ENCODE data around the gene CHODL. TPM values are rescaled to one million over a fixed set of nuclear protein-coding genes. Genes with fewer than 3 reads are reported as not detected.
A peak's percentile ranks its signal among the peaks of the same experiment; 100 is the strongest.

Gene CHODL, protein sequence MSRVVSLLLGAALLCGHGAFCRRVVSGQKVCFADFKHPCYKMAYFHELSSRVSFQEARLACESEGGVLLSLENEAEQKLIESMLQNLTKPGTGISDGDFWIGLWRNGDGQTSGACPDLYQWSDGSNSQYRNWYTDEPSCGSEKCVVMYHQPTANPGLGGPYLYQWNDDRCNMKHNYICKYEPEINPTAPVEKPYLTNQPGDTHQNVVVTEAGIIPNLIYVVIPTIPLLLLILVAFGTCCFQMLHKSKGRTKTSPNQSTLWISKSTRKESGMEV
- polyA plus RNA-seq (ENCODE audit: insufficient read length in 4 of 4), result 10 to 100 TPM; 38.5 to 71.5 (median 51.5) TPM

DNA sequence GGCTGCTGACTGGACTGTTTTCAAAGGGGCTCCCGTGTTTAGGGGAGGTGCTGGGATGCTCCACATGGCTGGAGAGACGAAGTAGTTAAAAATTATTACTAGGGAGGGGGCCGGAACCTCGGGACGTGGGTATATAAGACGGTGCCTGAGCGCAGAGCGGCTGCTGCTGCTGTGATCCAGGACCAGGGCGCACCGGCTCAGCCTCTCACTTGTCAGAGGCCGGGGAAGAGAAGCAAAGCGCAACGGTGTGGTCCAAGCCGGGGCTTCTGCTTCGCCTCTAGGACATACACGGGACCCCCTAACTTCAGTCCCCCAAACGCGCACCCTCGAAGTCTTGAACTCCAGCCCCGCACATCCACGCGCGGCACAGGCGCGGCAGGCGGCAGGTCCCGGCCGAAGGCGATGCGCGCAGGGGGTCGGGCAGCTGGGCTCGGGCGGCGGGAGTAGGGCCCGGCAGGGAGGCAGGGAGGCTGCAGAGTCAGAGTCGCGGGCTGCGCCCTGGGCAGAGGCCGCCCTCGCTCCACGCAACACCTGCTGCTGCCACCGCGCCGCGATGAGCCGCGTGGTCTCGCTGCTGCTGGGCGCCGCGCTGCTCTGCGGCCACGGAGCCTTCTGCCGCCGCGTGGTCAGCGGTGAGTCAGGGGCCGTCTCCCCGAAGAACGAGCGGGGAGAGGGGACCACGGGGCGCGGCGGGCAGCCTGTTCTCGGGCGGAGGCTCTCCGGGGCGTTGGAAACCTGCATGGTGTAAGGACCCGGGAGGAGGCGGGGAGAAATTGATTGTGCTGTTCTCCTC lies at the start of gene CHODL:
Gene CHODL (plus strand): TSS at position 163 of the 793 bp plus-strand sequence. CDS start 391 bp downstream, at position 554.
- DNase-seq (ENCODE audit: low read depth in 4 of 4, low spot score in 3 of 4), result no peak

DNA sequence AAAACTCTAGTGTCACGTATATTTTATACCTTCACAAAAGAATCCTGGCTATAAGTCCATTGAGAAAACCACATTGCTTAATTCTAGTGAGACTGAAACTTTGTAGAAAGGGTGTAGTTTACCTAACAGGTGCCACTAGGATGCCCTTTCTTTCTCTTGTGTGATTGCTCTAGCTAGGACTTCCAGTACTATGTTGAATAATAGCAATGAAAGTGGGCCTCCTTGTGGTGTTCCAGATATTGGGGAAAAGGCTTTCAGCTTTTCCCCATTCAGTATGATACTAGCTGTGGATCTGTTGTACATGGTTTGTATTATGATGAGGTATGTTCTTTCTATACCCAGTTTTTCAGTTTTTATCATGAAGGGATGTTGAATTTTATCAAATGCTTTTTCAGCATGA lies 39.7 kb upstream of the CHODL start:
- DNase-seq (ENCODE audit: low read depth in 4 of 4, low spot score in 3 of 4), result no peak

DNA sequence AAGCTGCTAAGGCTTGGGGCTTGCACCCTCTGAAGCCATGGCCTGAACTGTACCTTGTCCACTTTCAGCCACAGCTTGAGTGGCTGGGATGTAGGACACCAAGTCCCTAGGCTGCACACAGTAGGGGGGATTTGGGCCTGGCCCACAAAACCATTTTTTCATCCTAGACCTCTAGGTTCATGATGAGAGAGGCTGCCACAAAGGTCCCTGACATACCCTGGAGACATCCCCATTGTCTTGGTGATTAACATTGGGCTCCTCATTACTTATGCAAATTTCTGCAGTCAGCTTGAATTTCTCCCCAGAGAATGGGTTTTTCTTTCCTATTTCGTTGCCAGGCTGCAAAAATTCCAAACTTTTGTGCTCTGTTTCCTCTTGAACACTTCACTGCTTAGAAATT lies 26.3 kb upstream of the CHODL start:
- DNase-seq (ENCODE audit: low read depth in 4 of 4, low spot score in 3 of 4), result no peak

DNA sequence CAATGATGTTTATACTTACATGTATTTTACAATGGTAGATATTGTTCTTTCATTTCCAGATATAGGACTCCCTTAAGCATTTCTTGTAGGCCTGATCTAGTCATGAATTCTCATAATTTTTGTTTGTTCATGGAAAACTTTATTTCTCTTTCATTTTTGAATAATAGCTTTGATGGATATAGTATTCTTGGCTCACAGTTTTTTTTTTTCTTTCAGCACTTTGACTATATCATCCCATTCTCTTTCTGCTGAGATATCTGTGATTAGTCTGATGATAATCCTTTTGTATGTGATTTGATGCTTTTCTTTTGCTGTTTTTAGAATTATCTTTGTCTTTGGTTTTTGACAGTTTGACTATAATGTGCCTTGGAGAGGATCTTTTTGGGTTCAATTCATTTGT lies 24.1 kb upstream of the CHODL start:
- DNase-seq (ENCODE audit: low read depth in 4 of 4, low spot score in 3 of 4), result no peak

DNA sequence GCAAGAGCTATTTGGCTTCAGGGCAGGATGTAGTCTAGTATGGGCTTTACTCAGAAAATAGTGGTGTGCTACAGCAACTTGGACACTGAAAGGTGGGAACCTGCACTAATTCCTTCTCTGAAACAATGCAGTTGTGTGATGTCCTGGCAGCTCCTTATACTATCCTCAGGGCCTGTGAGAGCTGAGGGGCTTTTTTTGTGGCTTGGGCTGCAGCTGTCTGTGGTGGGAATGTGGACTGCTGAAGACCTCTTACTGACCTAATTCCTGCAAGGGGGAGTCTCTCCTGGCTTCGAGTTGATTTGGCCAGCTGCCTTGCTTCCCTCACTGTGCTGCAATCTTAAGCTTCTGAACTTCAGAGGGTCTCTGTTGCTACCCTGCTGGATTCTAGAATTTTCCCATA lies 22.3 kb upstream of the CHODL start:
- DNase-seq (ENCODE audit: low read depth in 4 of 4, low spot score in 3 of 4), result no peak

DNA sequence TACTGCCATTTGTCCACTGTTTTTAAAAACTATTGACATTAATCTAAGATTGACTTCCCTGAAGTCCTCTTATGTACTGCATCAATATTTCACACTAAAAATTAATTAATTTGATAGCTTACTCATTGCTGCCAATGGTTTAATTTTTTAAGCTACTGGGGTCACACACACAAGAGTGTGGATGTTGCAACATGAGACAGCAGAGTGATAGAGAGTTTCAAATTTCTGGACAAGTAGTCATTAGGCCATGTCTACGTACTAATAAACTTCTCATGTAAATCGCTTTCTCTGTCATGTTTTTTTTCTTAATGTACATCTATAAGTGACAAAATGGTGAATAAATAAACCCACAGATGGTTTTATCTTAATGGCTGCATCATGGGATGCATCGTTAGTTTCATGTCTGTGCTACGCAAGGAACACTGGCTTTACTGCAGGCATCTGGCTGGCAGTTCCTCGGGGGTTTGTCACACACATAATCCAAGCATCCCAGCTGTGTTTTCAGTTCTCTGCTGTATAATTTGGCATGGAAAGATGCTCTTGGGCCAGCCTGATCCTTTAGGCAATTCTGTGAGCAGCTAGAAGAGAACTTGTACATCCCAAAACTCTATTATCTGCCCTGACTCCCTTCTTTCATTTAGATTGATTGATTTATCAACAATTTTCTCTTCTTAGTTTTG lies 16.4 kb upstream of the CHODL start:
- no peak for DNase-seq (ENCODE audit: low read depth in 4 of 4, low spot score in 3 of 4)

DNA sequence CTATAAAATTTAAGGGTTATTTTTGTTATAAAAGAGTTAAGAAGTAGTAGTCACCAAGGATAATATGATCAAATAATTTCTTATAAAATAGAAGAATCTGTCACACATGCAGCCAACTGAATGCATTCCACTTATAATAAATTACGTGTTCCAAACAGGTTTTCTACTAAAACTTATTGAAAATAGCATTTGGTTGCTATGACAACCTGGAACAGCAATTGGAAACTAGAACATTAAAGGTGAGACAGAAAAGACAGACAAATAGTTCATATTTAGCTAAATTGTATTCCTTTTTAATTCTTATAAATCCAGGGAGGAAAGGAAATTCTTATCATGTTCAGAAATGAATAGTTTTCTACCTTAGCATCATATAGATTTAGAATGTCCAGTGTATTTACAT lies 9.1 kb upstream of the CHODL start:
- DNase-seq (ENCODE audit: low read depth in 4 of 4, low spot score in 3 of 4), result no peak

DNA sequence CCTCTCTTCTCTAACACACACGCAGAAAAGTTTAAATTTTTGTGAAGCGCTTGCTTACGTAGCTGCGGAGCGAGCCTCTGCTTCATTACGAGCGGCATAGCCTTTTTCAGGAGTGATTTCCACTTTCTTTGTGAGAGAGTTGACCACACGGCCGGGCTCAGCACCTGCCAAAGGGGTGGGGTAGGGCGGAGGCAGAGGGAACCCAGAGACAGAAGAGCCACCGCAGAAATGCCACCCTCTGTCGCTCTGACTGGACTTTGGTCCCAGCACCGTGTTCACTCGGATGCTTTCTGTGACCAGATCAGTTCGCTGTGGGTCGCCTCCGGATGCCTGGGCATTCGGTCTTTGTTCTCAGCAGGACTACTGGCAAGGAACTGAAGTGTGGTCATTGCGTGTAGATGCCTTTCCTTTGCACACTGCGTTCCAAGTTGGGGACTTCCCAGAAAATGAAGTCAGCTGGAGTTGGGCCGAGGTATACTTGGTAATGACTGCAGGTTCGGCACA lies 883 bp downstream of the CHODL start:
- DNase-seq (ENCODE audit: low read depth in 4 of 4, low spot score in 3 of 4), result peak in 1 of 4 donors; percentile 29

DNA sequence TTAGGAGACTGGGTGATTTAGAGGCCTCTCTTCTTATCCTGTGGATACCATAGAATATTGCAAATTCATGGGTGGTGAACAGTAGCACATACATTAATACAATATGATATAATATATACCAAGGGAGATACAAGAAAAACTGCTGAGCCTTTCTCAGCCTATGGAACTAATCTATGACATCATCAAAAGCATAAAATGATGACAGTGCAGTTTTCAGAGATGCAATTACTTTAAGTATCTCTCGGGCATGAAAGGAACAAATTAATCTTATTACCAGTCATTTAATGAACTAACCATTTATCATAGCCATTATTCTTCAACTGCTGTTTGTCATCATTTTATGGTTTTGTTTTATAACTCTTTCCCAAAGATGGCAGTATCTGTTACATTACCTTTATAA lies 3.5 kb downstream of the CHODL start:
- no peak for DNase-seq (ENCODE audit: low read depth in 4 of 4, low spot score in 3 of 4)

DNA sequence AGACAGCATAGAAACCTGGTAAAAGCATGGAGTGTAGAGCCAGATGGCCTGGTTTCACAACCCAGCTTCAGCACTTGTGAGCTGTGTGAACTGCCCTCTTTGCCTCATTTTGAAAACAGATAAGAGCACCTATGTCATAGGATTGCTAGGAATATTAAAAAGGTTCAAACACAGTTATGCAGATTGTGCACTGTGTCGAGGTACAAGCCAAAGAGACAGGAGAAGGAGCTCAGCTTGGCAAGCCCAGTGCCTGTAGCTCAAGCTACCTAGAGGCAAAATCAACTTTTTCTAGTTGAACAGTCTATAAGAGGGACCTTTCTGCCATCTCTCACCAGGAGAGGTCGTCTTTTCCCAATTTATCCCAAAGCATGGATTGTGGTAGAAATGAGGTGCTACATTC lies 5.0 kb downstream of the CHODL start:
- DNase-seq (ENCODE audit: low read depth in 4 of 4, low spot score in 3 of 4), result no peak

DNA sequence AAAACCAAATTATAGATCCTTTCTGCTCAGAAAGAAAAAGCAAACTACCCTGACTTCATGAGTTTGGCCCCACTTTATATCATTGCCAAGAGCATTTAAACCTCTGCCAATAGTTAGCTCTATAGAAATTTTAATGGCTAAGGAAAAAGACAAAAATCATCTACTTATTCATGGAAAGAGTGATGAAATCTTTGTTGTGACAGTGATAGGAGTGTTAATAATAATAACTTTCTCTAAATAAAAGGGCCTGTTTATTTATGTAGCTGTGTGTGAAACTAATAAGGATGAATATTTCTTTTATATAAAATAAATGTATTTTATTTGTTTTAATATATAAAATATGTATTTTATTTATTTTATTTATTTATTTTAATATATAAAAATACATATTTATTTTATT lies 6.4 kb downstream of the CHODL start:
- DNase-seq (ENCODE audit: low read depth in 4 of 4, low spot score in 3 of 4), result no peak

DNA sequence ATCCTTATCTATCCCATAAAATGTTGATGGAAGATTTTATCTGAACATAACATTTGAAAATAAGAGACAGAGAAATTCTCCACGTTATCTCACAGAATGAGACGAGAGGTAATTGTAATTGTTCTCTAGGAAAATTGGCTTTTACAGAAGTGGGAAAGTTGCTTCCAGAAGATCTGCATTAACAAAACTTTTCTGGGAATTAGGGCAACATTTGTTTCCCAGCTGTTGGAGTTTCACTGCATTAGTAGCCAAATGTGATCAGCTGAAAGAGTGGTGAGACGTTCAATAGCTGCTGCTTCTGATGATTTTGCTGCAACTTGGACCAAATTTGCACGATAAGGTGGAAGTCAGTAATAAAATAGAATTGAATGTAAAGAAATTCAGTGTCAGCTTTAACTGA lies 7.6 kb downstream of the CHODL start:
- no peak for DNase-seq (ENCODE audit: low read depth in 4 of 4, low spot score in 3 of 4)

DNA sequence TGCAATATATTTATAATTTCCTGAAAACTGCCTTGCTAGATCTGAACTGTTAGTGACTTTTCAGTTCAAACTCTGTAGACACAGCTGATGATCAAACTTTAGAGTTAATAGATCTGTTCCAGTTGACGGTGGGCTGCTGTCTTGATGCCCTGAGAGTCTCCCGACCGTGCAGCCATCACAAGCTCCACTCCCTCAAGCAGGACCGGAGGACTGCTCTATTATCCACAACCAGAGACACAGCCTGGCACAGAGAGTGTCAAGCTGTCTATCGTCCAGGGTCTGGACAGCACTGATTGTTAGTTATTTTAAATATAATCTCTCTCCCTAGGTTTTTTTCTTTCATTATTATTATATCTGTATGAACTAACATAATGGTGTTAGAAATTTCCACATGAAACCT lies 8.0 kb downstream of the CHODL start:
- no peak for DNase-seq (ENCODE audit: low read depth in 4 of 4, low spot score in 3 of 4)

DNA sequence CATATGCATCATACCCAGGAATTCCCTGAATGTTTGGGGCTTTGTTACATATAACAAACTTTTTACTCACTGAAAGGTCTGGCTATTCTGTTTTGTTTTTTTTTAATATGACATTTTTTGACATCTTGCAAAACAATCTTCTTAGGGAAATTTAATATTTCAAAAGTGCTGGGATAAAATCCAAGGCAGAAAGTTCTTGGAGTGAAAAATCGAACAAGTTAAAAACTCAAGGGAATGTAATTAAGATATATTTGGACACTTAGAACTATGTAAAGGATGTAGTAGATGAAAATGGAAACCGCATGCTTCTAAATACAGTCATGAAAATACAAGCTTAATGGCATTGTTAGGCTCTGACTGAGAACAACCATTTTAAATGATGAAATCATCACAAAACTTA lies 8.6 kb downstream of the CHODL start:
- DNase-seq (ENCODE audit: low read depth in 4 of 4, low spot score in 3 of 4), result no peak

DNA sequence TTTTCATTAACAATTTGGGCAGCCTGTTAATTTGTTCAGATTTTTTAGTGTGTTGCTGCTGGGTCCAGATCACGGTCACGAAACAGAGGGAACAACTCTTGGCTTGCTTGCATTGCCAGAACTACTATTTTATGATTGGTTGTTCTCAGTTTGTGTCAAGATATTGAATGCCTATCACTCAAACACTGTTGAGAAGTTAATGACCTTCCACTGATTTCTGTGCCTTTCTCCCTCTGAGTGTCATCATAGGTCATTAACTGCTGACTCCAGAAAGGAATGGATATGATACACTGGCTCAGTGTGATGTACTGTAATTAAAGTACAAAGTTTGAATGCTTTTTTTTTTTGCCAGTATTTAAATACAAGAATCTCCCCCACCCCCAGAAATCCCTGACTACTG lies 9.2 kb downstream of the CHODL start:
- DNase-seq (ENCODE audit: low read depth in 4 of 4, low spot score in 3 of 4), result no peak

DNA sequence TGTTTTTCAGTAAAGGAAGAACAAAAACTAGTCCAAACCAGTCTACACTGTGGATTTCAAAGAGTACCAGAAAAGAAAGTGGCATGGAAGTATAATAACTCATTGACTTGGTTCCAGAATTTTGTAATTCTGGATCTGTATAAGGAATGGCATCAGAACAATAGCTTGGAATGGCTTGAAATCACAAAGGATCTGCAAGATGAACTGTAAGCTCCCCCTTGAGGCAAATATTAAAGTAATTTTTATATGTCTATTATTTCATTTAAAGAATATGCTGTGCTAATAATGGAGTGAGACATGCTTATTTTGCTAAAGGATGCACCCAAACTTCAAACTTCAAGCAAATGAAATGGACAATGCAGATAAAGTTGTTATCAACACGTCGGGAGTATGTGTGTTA lies 21.3 kb downstream of the CHODL start:
- DNase-seq (ENCODE audit: low read depth in 4 of 4, low spot score in 3 of 4), result no peak

DNA sequence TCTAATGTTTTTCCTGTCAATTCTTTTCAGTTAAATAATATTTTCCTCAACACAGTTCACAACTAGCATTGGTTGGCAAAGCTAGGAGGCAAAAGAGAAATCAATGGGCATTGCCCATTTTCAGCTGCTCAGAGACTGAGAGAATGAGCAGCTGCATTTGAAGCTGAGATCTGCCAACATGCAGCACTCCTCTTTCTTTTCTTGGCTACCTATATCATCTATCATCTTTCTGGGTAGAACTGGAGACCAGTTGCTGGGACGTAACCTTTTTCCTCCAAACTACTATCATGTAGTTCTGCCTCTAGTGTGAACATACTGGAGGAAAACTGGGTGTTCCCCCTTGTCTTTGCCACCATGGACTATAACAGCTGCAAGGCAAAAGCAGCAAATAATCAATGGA lies 22.9 kb downstream of the CHODL start:
- no peak for DNase-seq (ENCODE audit: low read depth in 4 of 4, low spot score in 3 of 4)

DNA sequence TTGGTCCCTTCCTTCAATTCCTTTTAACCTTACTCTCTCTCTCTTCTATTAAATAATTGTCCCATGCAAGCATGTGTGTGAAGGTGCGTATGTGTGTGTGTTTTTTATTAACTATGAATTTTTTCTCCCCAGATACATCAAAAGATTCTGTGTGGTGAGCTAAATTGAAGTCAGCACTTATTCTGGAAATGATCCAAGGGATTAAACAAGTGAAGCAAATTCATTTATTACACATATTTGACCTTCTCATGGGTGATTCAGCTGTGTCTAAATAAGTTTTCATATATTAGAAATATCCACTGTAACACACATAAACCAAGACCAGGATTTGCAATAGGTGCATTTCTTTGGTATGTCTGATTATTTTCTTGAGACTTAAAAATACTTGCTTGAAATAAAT lies 24.3 kb downstream of the CHODL start:
- DNase-seq (ENCODE audit: low read depth in 4 of 4, low spot score in 3 of 4), result no peak

DNA sequence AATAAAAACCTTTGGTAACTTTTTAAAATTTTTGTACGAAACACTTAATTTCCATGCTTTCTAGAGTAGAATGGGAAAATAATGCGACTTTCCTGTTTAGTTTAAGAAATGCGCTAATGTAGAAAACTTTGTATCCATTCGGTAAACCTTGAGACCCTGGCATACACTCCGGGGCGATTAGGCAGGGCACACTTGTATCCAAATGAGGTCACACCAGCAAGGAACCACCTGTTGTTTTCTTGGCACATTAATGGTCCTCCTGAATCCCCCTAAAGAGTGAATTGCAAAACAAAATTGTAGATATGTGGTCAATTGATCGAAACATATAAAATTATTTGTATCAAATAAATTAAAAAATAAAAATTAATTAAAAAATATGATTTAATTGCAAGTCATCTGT lies 25.2 kb downstream of the CHODL start:
- DNase-seq (ENCODE audit: low read depth in 4 of 4, low spot score in 3 of 4), result no peak

DNA sequence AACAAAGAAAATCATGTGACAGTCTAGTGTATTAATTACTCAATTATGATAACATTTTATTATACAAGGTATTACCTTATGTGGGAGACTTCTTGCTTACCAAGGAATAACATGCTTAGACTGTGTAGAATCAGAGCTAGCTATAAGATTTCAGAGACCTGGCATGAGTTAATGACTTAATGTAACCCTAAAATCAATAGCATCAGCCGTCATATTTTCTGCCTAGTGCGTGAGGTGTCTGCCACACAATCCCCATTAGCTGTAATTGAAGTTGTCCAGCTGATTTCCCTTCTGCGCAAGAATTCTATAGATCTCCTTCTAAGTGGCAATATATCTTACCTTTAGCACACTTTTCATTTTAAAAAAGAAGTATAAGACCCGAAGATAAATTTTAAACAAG lies 28.8 kb downstream of the CHODL start:
- DNase-seq (ENCODE audit: low read depth in 4 of 4, low spot score in 3 of 4), result no peak

DNA sequence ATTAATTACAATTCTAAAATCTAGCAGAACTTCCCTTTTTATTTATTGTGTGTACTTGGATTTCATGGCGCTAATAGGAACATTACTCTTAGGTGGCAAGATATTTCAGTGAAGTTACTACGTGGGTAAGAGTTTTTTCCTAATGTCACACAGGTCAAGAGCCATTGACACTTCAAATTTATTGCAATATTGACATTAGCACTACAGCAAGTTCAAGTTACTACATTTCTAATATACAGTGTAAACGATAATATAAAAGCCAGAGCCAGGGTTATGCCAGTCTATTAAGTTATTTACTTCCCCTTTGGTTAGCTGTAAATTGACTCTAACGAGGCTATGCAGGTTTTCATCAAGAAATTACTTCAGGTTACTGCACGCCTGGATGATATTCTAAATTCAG lies 29.7 kb downstream of the CHODL start:
- DNase-seq (ENCODE audit: low read depth in 4 of 4, low spot score in 3 of 4), result no peak

DNA sequence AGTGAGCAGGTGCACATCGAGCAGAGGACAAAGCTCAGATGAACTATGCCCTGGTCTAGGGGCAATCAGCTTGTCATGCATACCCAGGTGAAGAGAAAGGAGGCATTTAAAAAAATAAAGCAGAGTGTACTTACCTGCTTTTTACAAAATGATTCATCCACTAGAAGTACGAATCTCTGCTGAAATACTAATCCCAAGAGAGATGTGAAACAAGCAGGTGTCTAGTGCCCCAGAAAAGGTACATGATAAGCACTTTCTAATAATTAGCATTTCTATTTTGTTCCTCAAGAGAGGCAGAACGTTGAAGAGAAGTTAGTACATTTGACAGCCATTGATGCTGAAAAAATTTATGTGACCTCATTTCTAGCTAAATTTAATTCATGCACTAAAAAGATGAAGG lies 31.1 kb downstream of the CHODL start:
- DNase-seq (ENCODE audit: low read depth in 4 of 4, low spot score in 3 of 4), result no peak
